ENCODE results near the gene RAP1A.

The RAP1A gene

GRCh38 chr1:111709986-111710385 is 90.4 kb downstream of the RAP1A start:
- no peak for TF ChIP-seq CTCF (IDR thresholded peaks at IDR 0.05; ENCODE audit: low read depth, low read length)
- TF ChIP-seq POLR2A (IDR thresholded peaks at IDR 0.05; ENCODE audit: extremely low read depth, insufficient read length), result no peak
- no peak for TF ChIP-seq MAX (IDR thresholded peaks at IDR 0.05; ENCODE audit: low read depth, low read length)
- no peak for TF ChIP-seq MYC (IDR thresholded peaks at IDR 0.05; ENCODE audit: low read depth, low read length)
- no peak for DNase-seq (ENCODE audit: low read depth)
- H3K4me3 ChIP-seq (ENCODE audit: low read depth, low read length), result no peak overlapping the region

- no peak overlapping the region for H3K4me3 ChIP-seq (ENCODE audit: low read depth, low read length)
- no peak for DNase-seq (ENCODE audit: low read depth)
- TF ChIP-seq MAX (IDR thresholded peaks at IDR 0.05; ENCODE audit: low read depth, low read length) (no peak), POLR2A (IDR thresholded peaks at IDR 0.05; ENCODE audit: extremely low read depth, insufficient read length) (no peak), CTCF (IDR thresholded peaks at IDR 0.05; ENCODE audit: low read depth, low read length) (no peak), MYC (IDR thresholded peaks at IDR 0.05; ENCODE audit: low read depth, low read length) (no peak)
Measured at GRCh38 chr1:111716333-111716732, 96.7 kb downstream of the RAP1A start.

- TF ChIP-seq POLR2A (IDR thresholded peaks at IDR 0.05; ENCODE audit: extremely low read depth, insufficient read length) (no peak), CTCF (IDR thresholded peaks at IDR 0.05; ENCODE audit: low read depth, low read length) (no peak), MAX (IDR thresholded peaks at IDR 0.05; ENCODE audit: low read depth, low read length) (no peak)
- DNase-seq (ENCODE audit: low read depth), result no peak
- H3K4me3 ChIP-seq (ENCODE audit: low read depth, low read length), result no peak overlapping the region
Measured at GRCh38 chr1:111717450-111717849, 97.9 kb downstream of the RAP1A start.

GRCh38 chr1:111719135-111719534 is 99.5 kb downstream of the RAP1A start:
- no peak overlapping the region for H3K4me3 ChIP-seq (ENCODE audit: low read depth, low read length)
- TF ChIP-seq POLR2A (IDR thresholded peaks at IDR 0.05; ENCODE audit: extremely low read depth, insufficient read length), result no peak
- TF ChIP-seq MAX (IDR thresholded peaks at IDR 0.05; ENCODE audit: low read depth, low read length), result no peak
- no peak for TF ChIP-seq MYC (IDR thresholded peaks at IDR 0.05; ENCODE audit: low read depth, low read length)
- TF ChIP-seq CTCF (IDR thresholded peaks at IDR 0.05; ENCODE audit: low read depth, low read length), result no peak

GRCh38 chr1:111719674-111720132 is 100.1 kb downstream of the RAP1A start:
- DNase-seq (ENCODE audit: low read depth), result no peak
- H3K4me3 ChIP-seq (ENCODE audit: low read depth, low read length), result no peak overlapping the region
- TF ChIP-seq MAX (IDR thresholded peaks at IDR 0.05; ENCODE audit: low read depth, low read length) (no peak), CTCF (IDR thresholded peaks at IDR 0.05; ENCODE audit: low read depth, low read length) (no peak), MYC (IDR thresholded peaks at IDR 0.05; ENCODE audit: low read depth, low read length) (no peak), POLR2A (IDR thresholded peaks at IDR 0.05; ENCODE audit: extremely low read depth, insufficient read length) (no peak)

More at GRCh38 chr1:111719135-111719534, 99.5 kb downstream of the RAP1A start:
- DNase-seq (ENCODE audit: low read depth), result no peak

Measured in NB4 (cell line).